HL-60 (cell line): ENCODE measurements around the gene FAR1.

ENCODE experiments used
- TF ChIP-seq, protein P1 (sequence below): IDR thresholded peaks from one replicate; pipeline ENCODE4 v1.5.1; 2011; ENCODE audit warnings: low read length, control low read depth, inconsistent platforms; ENCODE audit not compliant: insufficient read depth
- TF ChIP-seq, protein P2 (sequence below): IDR thresholded peaks from 2 replicates; pipeline ENCODE4 v1.6.1; 2012; ENCODE audit warnings: low read depth; ENCODE audit not compliant: insufficient replicate concordance

- TF ChIP-seq, protein P1, sequence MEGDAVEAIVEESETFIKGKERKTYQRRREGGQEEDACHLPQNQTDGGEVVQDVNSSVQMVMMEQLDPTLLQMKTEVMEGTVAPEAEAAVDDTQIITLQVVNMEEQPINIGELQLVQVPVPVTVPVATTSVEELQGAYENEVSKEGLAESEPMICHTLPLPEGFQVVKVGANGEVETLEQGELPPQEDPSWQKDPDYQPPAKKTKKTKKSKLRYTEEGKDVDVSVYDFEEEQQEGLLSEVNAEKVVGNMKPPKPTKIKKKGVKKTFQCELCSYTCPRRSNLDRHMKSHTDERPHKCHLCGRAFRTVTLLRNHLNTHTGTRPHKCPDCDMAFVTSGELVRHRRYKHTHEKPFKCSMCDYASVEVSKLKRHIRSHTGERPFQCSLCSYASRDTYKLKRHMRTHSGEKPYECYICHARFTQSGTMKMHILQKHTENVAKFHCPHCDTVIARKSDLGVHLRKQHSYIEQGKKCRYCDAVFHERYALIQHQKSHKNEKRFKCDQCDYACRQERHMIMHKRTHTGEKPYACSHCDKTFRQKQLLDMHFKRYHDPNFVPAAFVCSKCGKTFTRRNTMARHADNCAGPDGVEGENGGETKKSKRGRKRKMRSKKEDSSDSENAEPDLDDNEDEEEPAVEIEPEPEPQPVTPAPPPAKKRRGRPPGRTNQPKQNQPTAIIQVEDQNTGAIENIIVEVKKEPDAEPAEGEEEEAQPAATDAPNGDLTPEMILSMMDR: no peak
- TF ChIP-seq, protein P2, sequence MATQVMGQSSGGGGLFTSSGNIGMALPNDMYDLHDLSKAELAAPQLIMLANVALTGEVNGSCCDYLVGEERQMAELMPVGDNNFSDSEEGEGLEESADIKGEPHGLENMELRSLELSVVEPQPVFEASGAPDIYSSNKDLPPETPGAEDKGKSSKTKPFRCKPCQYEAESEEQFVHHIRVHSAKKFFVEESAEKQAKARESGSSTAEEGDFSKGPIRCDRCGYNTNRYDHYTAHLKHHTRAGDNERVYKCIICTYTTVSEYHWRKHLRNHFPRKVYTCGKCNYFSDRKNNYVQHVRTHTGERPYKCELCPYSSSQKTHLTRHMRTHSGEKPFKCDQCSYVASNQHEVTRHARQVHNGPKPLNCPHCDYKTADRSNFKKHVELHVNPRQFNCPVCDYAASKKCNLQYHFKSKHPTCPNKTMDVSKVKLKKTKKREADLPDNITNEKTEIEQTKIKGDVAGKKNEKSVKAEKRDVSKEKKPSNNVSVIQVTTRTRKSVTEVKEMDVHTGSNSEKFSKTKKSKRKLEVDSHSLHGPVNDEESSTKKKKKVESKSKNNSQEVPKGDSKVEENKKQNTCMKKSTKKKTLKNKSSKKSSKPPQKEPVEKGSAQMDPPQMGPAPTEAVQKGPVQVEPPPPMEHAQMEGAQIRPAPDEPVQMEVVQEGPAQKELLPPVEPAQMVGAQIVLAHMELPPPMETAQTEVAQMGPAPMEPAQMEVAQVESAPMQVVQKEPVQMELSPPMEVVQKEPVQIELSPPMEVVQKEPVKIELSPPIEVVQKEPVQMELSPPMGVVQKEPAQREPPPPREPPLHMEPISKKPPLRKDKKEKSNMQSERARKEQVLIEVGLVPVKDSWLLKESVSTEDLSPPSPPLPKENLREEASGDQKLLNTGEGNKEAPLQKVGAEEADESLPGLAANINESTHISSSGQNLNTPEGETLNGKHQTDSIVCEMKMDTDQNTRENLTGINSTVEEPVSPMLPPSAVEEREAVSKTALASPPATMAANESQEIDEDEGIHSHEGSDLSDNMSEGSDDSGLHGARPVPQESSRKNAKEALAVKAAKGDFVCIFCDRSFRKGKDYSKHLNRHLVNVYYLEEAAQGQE: no peak
Measured at GRCh38 chr11:13620063-13620462, 48.4 kb upstream of the FAR1 start.
